GM19238 (cell line): ENCODE data around the gene PIK3R6.

Experiments used
- DNase-seq: peaks from one replicate; pipeline ENCODE4 v3.0.0; 2011; ENCODE audit warnings: low spot score; ENCODE audit not compliant: insufficient read length

The PIK3R6 gene

DNA sequence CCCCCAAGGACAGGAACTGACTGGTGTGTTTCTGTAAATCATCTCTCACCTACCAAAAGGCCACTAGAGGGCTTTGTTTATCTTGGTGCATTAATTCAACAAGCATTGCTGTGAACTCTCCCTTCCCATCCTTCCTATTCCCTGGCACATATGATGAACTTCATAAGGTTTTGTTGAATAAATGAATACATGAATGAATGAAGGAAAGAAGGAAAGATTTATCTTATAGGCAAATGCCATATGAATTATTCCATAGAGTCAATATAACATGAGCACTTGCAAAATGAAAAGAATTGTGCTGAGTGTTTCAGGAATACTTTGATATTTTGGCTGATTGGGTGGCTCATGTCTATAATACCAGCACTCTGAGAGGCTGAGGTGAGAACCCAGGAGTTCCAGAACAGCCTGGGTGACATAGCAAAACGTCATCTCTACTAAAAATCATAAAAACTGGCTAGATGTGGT is 113.5 kb downstream of the PIK3R6 start:
- DNase-seq = peak; percentile 28

- no peak for DNase-seq
Observed at GRCh38 chr17:8753136-8753975, 114.1 kb downstream of the PIK3R6 start.
